Liver (tissue), 9 donors: ENCODE data around the gene CARMIL1. TPM values are rescaled to one million over a fixed set of nuclear protein-coding genes. Genes with fewer than 3 reads are reported as not detected.

Experiments
- DNase-seq: peaks from one replicate; pipeline ENCODE4 v3.0.0-alpha.2; 2017; ENCODE audit warnings: low spot score
- H3K27ac ChIP-seq, 2 donors: one replicate each; pipeline ENCODE4 v1.7.0; 2013; ENCODE audit warnings: inconsistent platforms in 2 of 2, low read length in 2 of 2, control low read depth in 1 of 2, low read depth in 1 of 2, mild to moderate bottlenecking in 1 of 2
- H3K27me3 ChIP-seq, 4 donors: one replicate each; pipeline versions ENCODE4 v1.6.1 to v1.7.0; 2013; ENCODE audit warnings: low read length in 3 of 4, inconsistent platforms in 1 of 4, mild to moderate bottlenecking in 1 of 4, moderate library complexity in 1 of 4; ENCODE audit not compliant: control insufficient read depth in 4 of 4, insufficient read depth in 4 of 4
- H3K36me3 ChIP-seq, 4 donors: one replicate each; pipeline versions ENCODE4 v1.6.1 to v1.7.0; 2013; ENCODE audit warnings: low read length in 3 of 4, mild to moderate bottlenecking in 3 of 4, low read depth in 1 of 4, moderate library complexity in 1 of 4; ENCODE audit not compliant: control insufficient read depth in 4 of 4, insufficient read depth in 3 of 4
- H3K4me1 ChIP-seq, 4 donors: one replicate each; pipeline versions ENCODE4 v1.6.1 to v1.7.0; 2013; ENCODE audit warnings: low read length in 3 of 4, mild to moderate bottlenecking in 3 of 4, moderate library complexity in 1 of 4; ENCODE audit not compliant: control insufficient read depth in 4 of 4, insufficient read depth in 4 of 4
- H3K4me3 ChIP-seq, 3 donors: one replicate each; pipeline versions ENCODE4 v1.6.1 to v1.7.0; 2013; ENCODE audit warnings: low read length in 3 of 3, control low read depth in 1 of 3, low read depth in 1 of 3, mild to moderate bottlenecking in 1 of 3
- H3K9ac ChIP-seq, 2 donors: one replicate each; pipeline ENCODE4 v1.7.0; 2013; ENCODE audit warnings: low read length in 2 of 2, mild to moderate bottlenecking in 2 of 2, moderate library complexity in 2 of 2, control low read depth in 1 of 2, low read depth in 1 of 2
- H3K9me3 ChIP-seq, 4 donors: one replicate each; pipeline versions ENCODE4 v1.6.1 to v1.7.0; 2013; ENCODE audit warnings: low read length in 3 of 4; ENCODE audit not compliant: control insufficient read depth in 4 of 4
- EGR1 ChIP-seq, 2 donors: IDR thresholded peaks; 2 replicates each; pipeline ENCODE4 v1.6.1; 2016 to 2018; ENCODE audit warnings: antibody characterized with exemption in 2 of 2, low read depth in 2 of 2
- GABPA ChIP-seq, 2 donors: IDR thresholded peaks in 1 of 2; conservative IDR thresholded peaks in 1 of 2; 2 replicates each; pipeline ENCODE4 v1.6.1; 2016; ENCODE audit warnings: antibody characterized with exemption in 2 of 2, mild to moderate bottlenecking in 1 of 2, moderate library complexity in 1 of 2
- HNF4A ChIP-seq, 2 donors: conservative IDR thresholded peaks; 2 replicates each; pipeline ENCODE4 v1.6.1; 2016; ENCODE audit warnings: antibody characterized with exemption in 2 of 2, mild to moderate bottlenecking in 2 of 2
- HNF4G ChIP-seq: IDR thresholded peaks from 2 replicates; pipeline ENCODE4 v1.6.1; 2016; ENCODE audit warnings: antibody characterized with exemption
- JUND ChIP-seq, 2 donors: IDR thresholded peaks; 2 replicates each; pipeline ENCODE4 v1.6.1; 2016; ENCODE audit warnings: antibody characterized with exemption in 2 of 2
- NR2F2 ChIP-seq: IDR thresholded peaks from 2 replicates; pipeline ENCODE4 v1.6.1; 2016; ENCODE audit warnings: antibody characterized with exemption
- RAD21 ChIP-seq, 2 donors: IDR thresholded peaks; 2 replicates each; pipeline ENCODE4 v1.6.1; 2016; ENCODE audit warnings: antibody characterized with exemption in 2 of 2, mild to moderate bottlenecking in 2 of 2
- YY1 ChIP-seq: IDR thresholded peaks from 2 replicates; pipeline ENCODE4 v1.6.1; 2016; ENCODE audit warnings: antibody characterized with exemption, mild to moderate bottlenecking
- WGBS: extraction: QIAGEN DNeasy Blood & Tissue Kit; methylation state at CpG from one replicate; pipeline ENCODE4 v1.1.7; 2013; 5-methylcytosine and 5-hydroxymethylcytosine counted together
- polyA plus RNA-seq, 2 donors: library from polyadenylated mRNA; stranded (reverse) in 1 of 2; unstranded in 1 of 2; fragments of 200-250 nt in 1 of 2; fragments of >200 nt in 1 of 2; fragmentation: Nextera tagmentation in 1 of 2; extraction: Ambion mirVana in 1 of 2; gene quantifications; one replicate each; pipeline versions ENCODE4 v1.2.1 to v1.2.3, GENCODE V29; 2013 to 2015
- total RNA-seq, 2 donors: library from RNA; depleted of rRNA; stranded (reverse); fragments of >200 nt; gene quantifications; one replicate each; pipeline ENCODE4 v1.2.3, GENCODE V29; 2014
- TF ChIP-seq, protein P1 (sequence below): IDR thresholded peaks from 2 replicates; pipeline ENCODE4 v1.6.1; 2016; ENCODE audit warnings: antibody characterized with exemption
- TF ChIP-seq, protein P2 (sequence below): IDR thresholded peaks from 2 replicates; pipeline ENCODE4 v1.6.1; 2016; ENCODE audit warnings: antibody characterized with exemption
- TF ChIP-seq, protein P3 (sequence below): fragments of 150-350 bp; IDR thresholded peaks from 2 replicates; pipeline ENCODE4 v1.5.1; 2017; ENCODE audit warnings: improper control_type of control experiment, low read depth, low read length; ENCODE audit not compliant: missing input control
- TF ChIP-seq, protein P4 (sequence below): IDR thresholded peaks from 2 replicates; pipeline ENCODE4 v1.6.1; 2016; ENCODE audit warnings: antibody characterized with exemption
- TF ChIP-seq, protein P5 (sequence below): IDR thresholded peaks from 2 replicates; pipeline ENCODE4 v1.6.1; 2016; ENCODE audit warnings: antibody characterized with exemption, mild to moderate bottlenecking
- donor health status: healthy.
- donor health status: healthy.
- donor health status: healthy.
- donor health status: healthy.
- donor health status: healthy.

CARMIL1 gene
- total and polyA plus RNA-seq, 4 donors, result 1.4 to 9.5 (median 3.5) TPM

DNA sequence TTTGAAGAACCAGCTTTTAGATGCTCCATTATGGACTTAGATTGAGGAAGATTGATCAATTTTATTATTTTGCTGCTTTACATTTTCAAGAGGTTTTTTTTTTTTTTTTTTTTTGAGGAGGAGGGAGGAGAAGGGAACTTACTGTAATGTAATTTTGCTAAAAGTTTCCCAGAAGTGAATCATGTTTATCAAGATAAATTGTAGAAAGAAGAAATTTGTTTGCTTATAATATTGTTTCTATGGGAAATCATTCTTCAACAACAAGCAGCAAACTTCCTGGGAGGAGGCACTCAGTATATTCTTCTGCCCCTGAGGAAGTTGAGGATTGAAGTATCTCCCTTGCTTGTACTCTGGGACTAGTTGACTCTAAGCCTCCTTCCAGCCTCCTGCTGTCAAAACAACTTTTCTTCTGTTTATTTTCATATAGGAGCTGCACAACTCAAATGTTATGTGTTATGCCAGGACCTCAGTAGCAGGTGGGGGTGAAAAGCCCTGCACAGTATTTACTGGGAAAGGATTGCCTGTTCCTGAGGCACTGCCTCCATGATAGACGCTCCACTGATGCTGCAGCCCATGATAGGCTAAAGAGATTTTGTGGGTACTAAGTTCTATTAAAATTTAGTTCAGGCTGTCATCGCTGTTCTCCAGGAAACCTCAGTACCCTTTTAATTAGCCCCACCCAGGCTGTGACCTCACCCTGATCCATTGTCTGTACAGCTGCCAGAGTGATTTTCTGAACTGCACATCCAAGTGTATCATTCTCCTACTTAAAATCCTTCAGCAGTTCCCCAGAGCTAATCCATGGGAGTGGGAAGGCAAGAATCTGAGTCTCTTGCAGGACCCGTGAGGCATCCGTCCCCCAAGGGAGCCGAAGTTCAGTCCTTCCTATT, 51.9 kb downstream of the CARMIL1 start:
- no peak for DNase-seq
- Histone ChIP-seq H3K9me3 (no peaks in the 10 kb centered on the region), H3K9ac (no peak overlapping the region), H3K27ac (no peak overlapping the region), H3K27me3 (no peaks in the 10 kb centered on the region), H3K4me3 (no peak overlapping the region), H3K36me3 (no peaks in the 10 kb centered on the region), H3K4me1 (peaks cover 0 to 3% (median 0%) of the 10 kb centered on the region in 4 donors)
- TF ChIP-seq GABPA (IDR thresholded peaks at IDR 0.05 in 1 of 2, conservative IDR thresholded peaks at IDR 0.05 in 1 of 2) (no peak), RAD21 (IDR thresholded peaks at IDR 0.05) (no peak), YY1 (no peak), JUND (IDR thresholded peaks at IDR 0.05) (no peak), NR2F2 (no peak), HNF4A (conservative IDR thresholded peaks at IDR 0.05) (no peak), HNF4G (no peak), EGR1 (IDR thresholded peaks at IDR 0.05; ENCODE audit: low read depth in 2 of 2) (no peak)
- TF ChIP-seq, protein P1, sequence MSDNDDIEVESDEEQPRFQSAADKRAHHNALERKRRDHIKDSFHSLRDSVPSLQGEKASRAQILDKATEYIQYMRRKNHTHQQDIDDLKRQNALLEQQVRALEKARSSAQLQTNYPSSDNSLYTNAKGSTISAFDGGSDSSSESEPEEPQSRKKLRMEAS, result no peak
- TF ChIP-seq, protein P2, sequence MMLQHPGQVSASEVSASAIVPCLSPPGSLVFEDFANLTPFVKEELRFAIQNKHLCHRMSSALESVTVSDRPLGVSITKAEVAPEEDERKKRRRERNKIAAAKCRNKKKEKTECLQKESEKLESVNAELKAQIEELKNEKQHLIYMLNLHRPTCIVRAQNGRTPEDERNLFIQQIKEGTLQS, result no peak
- TF ChIP-seq, protein P3, sequence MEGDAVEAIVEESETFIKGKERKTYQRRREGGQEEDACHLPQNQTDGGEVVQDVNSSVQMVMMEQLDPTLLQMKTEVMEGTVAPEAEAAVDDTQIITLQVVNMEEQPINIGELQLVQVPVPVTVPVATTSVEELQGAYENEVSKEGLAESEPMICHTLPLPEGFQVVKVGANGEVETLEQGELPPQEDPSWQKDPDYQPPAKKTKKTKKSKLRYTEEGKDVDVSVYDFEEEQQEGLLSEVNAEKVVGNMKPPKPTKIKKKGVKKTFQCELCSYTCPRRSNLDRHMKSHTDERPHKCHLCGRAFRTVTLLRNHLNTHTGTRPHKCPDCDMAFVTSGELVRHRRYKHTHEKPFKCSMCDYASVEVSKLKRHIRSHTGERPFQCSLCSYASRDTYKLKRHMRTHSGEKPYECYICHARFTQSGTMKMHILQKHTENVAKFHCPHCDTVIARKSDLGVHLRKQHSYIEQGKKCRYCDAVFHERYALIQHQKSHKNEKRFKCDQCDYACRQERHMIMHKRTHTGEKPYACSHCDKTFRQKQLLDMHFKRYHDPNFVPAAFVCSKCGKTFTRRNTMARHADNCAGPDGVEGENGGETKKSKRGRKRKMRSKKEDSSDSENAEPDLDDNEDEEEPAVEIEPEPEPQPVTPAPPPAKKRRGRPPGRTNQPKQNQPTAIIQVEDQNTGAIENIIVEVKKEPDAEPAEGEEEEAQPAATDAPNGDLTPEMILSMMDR, result no peak
- TF ChIP-seq, protein P4, sequence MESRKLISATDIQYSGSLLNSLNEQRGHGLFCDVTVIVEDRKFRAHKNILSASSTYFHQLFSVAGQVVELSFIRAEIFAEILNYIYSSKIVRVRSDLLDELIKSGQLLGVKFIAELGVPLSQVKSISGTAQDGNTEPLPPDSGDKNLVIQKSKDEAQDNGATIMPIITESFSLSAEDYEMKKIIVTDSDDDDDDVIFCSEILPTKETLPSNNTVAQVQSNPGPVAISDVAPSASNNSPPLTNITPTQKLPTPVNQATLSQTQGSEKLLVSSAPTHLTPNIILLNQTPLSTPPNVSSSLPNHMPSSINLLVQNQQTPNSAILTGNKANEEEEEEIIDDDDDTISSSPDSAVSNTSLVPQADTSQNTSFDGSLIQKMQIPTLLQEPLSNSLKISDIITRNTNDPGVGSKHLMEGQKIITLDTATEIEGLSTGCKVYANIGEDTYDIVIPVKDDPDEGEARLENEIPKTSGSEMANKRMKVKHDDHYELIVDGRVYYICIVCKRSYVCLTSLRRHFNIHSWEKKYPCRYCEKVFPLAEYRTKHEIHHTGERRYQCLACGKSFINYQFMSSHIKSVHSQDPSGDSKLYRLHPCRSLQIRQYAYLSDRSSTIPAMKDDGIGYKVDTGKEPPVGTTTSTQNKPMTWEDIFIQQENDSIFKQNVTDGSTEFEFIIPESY, result no peak
- WGBS, result 93% methylated on average over 5 of the region's 5 CpGs

DNA sequence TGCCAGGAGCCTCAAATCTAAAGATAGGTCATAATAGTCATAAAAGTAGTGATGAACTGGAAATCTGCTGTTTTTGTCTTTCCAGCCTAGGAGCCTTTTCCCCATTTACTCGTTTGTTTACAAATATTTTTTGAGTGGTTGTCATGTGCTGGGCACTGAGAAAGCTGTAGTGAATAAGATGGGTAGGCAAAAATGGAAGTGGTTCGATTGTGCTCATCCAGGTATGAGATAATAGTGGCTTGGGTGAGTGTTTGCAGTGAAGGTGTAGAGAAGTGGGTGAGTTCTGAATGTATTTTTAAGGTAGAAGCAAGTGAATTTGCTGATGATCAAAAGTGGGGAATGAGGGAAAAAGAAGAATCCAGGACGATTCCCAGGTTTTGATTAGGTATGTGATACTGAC, 53.0 kb downstream of the CARMIL1 start:
- Histone ChIP-seq H3K4me3 (no peak overlapping the region), H3K27ac (no peak overlapping the region), H3K4me1 (peaks cover 0 to under 1% (median 0%) of the 10 kb centered on the region in 4 donors), H3K9ac (no peak overlapping the region), H3K9me3 (no peaks in the 10 kb centered on the region), H3K36me3 (no peaks in the 10 kb centered on the region), H3K27me3 (no peaks in the 10 kb centered on the region)
- TF ChIP-seq, protein P5, sequence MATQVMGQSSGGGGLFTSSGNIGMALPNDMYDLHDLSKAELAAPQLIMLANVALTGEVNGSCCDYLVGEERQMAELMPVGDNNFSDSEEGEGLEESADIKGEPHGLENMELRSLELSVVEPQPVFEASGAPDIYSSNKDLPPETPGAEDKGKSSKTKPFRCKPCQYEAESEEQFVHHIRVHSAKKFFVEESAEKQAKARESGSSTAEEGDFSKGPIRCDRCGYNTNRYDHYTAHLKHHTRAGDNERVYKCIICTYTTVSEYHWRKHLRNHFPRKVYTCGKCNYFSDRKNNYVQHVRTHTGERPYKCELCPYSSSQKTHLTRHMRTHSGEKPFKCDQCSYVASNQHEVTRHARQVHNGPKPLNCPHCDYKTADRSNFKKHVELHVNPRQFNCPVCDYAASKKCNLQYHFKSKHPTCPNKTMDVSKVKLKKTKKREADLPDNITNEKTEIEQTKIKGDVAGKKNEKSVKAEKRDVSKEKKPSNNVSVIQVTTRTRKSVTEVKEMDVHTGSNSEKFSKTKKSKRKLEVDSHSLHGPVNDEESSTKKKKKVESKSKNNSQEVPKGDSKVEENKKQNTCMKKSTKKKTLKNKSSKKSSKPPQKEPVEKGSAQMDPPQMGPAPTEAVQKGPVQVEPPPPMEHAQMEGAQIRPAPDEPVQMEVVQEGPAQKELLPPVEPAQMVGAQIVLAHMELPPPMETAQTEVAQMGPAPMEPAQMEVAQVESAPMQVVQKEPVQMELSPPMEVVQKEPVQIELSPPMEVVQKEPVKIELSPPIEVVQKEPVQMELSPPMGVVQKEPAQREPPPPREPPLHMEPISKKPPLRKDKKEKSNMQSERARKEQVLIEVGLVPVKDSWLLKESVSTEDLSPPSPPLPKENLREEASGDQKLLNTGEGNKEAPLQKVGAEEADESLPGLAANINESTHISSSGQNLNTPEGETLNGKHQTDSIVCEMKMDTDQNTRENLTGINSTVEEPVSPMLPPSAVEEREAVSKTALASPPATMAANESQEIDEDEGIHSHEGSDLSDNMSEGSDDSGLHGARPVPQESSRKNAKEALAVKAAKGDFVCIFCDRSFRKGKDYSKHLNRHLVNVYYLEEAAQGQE, result no peak
- no peak for TF ChIP-seq GABPA (IDR thresholded peaks at IDR 0.05 in 1 of 2, conservative IDR thresholded peaks at IDR 0.05 in 1 of 2)
- TF ChIP-seq HNF4A (conservative IDR thresholded peaks at IDR 0.05), result no peak
- TF ChIP-seq HNF4G, result no peak
- DNase-seq, result no peak
- WGBS, result 76% methylated on average over 3 of the region's 3 CpGs
